Activated naive CD4-positive, alpha-beta T cell treated with anti-CD3 and anti-CD28 coated beads, Interleukin-2, amount 50 U/mL, for 24 hours (primary cell): Measurements from ENCODE around the gene BST1.
A peak's percentile ranks its signal among the peaks of the same experiment; 100 is the strongest.

ENCODE experiments used
- H3K27ac Mint-ChIP-seq: one replicate; pipeline ENCODE4 v1.8.0; 2021; ENCODE audit warnings: mild to moderate bottlenecking, mixed read lengths
- H3K27me3 Mint-ChIP-seq: one replicate; pipeline ENCODE4 v1.8.0; 2021; ENCODE audit warnings: mixed read lengths
- H3K36me3 Mint-ChIP-seq: one replicate; pipeline ENCODE4 v1.8.0; 2021; ENCODE audit warnings: mixed read lengths
- H3K4me1 Mint-ChIP-seq: one replicate; pipeline ENCODE4 v1.8.0; 2021; ENCODE audit warnings: mixed read lengths
- H3K4me3 Mint-ChIP-seq: one replicate; pipeline ENCODE4 v1.8.0; 2021; ENCODE audit warnings: mild to moderate bottlenecking, mixed read lengths
- H3K9me3 Mint-ChIP-seq: one replicate; pipeline ENCODE4 v1.8.0; 2021; ENCODE audit warnings: mixed read lengths

The BST1 gene

GRCh38 chr4:15766821-15767220 is 64.0 kb downstream of the BST1 start:
- Mint-ChIP-seq H3K4me3 (peak overlapping the region; percentile 54), H3K27me3 (no peaks in the 10 kb centered on the region), H3K27ac (peak overlapping the region; percentile 83), H3K4me1 (peaks cover 69% of the 10 kb centered on the region), H3K36me3 (peaks cover 4% of the 10 kb centered on the region), H3K9me3 (peaks cover 10% of the 10 kb centered on the region)

GRCh38 chr4:15769202-15769601 is 66.3 kb downstream of the BST1 start:
- Mint-ChIP-seq H3K4me1 (peaks cover 84% of the 10 kb centered on the region), H3K36me3 (peaks cover 5% of the 10 kb centered on the region), H3K4me3 (no peak overlapping the region), H3K9me3 (peaks cover 10% of the 10 kb centered on the region), H3K27ac (peak overlapping the region; percentile 85), H3K27me3 (no peaks in the 10 kb centered on the region)

- peaks cover 1% of the 10 kb centered on the region for H3K36me3 Mint-ChIP-seq
- H3K4me3 Mint-ChIP-seq, result peak overlapping the region; percentile 60
- peaks cover 78% of the 10 kb centered on the region for H3K4me1 Mint-ChIP-seq
- H3K27me3 Mint-ChIP-seq, result no peaks in the 10 kb centered on the region
- no peaks in the 10 kb centered on the region for H3K9me3 Mint-ChIP-seq
- peak overlapping the region; percentile 92 for H3K27ac Mint-ChIP-seq
These were observed 68.6 kb downstream of the BST1 start for GRCh38 chr4:15771216-15772058.

GRCh38 chr4:15774020-15774420 is 71.2 kb downstream of the BST1 start:
- Mint-ChIP-seq H3K27me3 (no peaks in the 10 kb centered on the region), H3K9me3 (no peaks in the 10 kb centered on the region), H3K36me3 (peaks cover 1% of the 10 kb centered on the region), H3K4me3 (no peak overlapping the region), H3K27ac (peak overlapping the region; percentile 47), H3K4me1 (peaks cover 72% of the 10 kb centered on the region)

GRCh38 chr4:15776871-15777648 is 74.2 kb downstream of the BST1 start:
- Mint-ChIP-seq H3K27me3 (no peaks in the 10 kb centered on the region), H3K36me3 (peaks cover 8% of the 10 kb centered on the region), H3K4me1 (peaks cover 71% of the 10 kb centered on the region), H3K9me3 (no peaks in the 10 kb centered on the region), H3K4me3 (peak overlapping the region; percentile 90), H3K27ac (no peak overlapping the region)

- Mint-ChIP-seq H3K36me3 (peaks cover 12% of the 10 kb centered on the region), H3K27ac (peak overlapping the region; percentile 78), H3K27me3 (no peaks in the 10 kb centered on the region), H3K4me3 (peak overlapping the region; percentile 90), H3K9me3 (no peaks in the 10 kb centered on the region), H3K4me1 (peaks cover 71% of the 10 kb centered on the region)
These were observed 74.9 kb downstream of the BST1 start for GRCh38 chr4:15777697-15778288.

- peaks cover 73% of the 10 kb centered on the region for H3K4me1 Mint-ChIP-seq
- peak within 1 kb of the TSS; percentile 89 for H3K27ac Mint-ChIP-seq
- no peaks in the 10 kb centered on the region for H3K9me3 Mint-ChIP-seq
- peak within 1 kb of the TSS; percentile 91 for H3K4me3 Mint-ChIP-seq
- H3K36me3 Mint-ChIP-seq, result peaks cover 12% of the 10 kb centered on the region
- no peaks in the 10 kb centered on the region for H3K27me3 Mint-ChIP-seq
These were observed 75.7 kb downstream of the BST1 start, which contains the start of gene CD38 for GRCh38 chr4:15778289-15779241. Gene CD38 (plus strand): TSS chr4:15778328. CDS start chr4:15778415, 87 bp downstream.

- H3K4me3 Mint-ChIP-seq, result peak overlapping the region; percentile 91
- H3K36me3 Mint-ChIP-seq, result peaks cover 15% of the 10 kb centered on the region
- no peaks in the 10 kb centered on the region for H3K27me3 Mint-ChIP-seq
- H3K9me3 Mint-ChIP-seq, result no peaks in the 10 kb centered on the region
- peak overlapping the region; percentile 89 for H3K27ac Mint-ChIP-seq
- H3K4me1 Mint-ChIP-seq, result peaks cover 75% of the 10 kb centered on the region
These were observed 76.4 kb downstream of the BST1 start for GRCh38 chr4:15779306-15779705.

GRCh38 chr4:15779809-15780208 is 76.9 kb downstream of the BST1 start:
- H3K36me3 Mint-ChIP-seq, result peaks cover 15% of the 10 kb centered on the region
- H3K27me3 Mint-ChIP-seq, result no peaks in the 10 kb centered on the region
- H3K4me1 Mint-ChIP-seq, result peaks cover 77% of the 10 kb centered on the region
- peak overlapping the region; percentile 91 for H3K4me3 Mint-ChIP-seq
- H3K9me3 Mint-ChIP-seq, result no peaks in the 10 kb centered on the region
- H3K27ac Mint-ChIP-seq, result peak overlapping the region; percentile 89

GRCh38 chr4:15781427-15782095 is 78.7 kb downstream of the BST1 start:
- Mint-ChIP-seq H3K36me3 (peaks cover 21% of the 10 kb centered on the region), H3K4me3 (peak overlapping the region; percentile 67), H3K27me3 (no peaks in the 10 kb centered on the region), H3K9me3 (no peaks in the 10 kb centered on the region), H3K4me1 (peaks cover 78% of the 10 kb centered on the region), H3K27ac (peak overlapping the region; percentile 83)
